Measurements from ENCODE around the gene CLEC14A.

- TF ChIP-seq POLR2A (IDR thresholded peaks at IDR 0.05) (no peak), CTCF (IDR thresholded peaks at IDR 0.05) (no peak), POLR2AphosphoS5 (IDR thresholded peaks at IDR 0.05) (no peak)
Measured at GRCh38 chr14:38221077-38221476, 34.8 kb downstream of the CLEC14A start.

Data from transverse colon (tissue), 4 donors.